NCI-H2081 treated with DMSO at 0.1 percent for 48 hours (cell line): ENCODE measurements around the gene ENPP1.
"Not testable (repeated sequence)": the region's sequence is repeated elsewhere in the genome, so short reads cannot be mapped to it uniquely, and the experiment has no call there.

Experiments used
- DNase-seq: peaks from one replicate; lab custom pipeline; 2025; lab: John Stamatoyannopoulos, UW

The ENPP1 gene

DNA sequence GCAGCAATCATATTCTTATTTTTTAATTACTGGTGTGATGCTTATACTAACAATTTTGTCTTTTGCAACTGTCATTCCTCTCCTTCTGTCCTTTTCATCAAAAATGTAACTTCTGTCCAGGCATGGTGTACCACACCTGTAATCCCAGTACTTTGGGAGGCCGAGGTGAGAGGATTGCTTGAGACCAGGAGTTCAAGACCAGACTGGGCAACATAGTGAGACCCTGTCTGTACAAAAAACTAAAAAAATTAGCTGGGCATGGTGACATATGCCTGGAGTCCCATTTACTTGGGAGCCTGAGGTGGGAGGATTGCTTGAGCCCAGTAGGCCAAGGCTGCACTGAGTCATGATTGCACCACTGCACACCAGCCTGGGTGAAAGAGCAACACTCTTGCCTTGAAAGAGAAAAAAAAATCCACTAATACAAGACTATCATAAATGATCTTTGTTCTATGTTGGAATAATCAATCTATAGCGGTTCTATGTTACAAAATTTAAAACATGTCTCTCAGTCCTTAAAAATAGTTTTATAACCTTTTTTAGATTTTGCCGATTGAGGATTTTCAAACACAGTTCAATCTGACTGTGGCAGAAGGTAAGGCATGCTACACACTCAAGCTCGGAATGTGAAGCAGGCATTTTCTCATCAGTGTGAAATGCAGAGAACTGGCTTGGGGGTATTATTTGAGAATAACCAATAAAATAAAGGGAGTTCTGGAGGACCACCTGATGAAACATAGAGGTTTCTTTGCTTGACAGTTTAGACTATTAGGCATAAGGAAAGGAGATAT, 70.4 kb downstream of the ENPP1 start:
- DNase-seq, result no peak

DNA sequence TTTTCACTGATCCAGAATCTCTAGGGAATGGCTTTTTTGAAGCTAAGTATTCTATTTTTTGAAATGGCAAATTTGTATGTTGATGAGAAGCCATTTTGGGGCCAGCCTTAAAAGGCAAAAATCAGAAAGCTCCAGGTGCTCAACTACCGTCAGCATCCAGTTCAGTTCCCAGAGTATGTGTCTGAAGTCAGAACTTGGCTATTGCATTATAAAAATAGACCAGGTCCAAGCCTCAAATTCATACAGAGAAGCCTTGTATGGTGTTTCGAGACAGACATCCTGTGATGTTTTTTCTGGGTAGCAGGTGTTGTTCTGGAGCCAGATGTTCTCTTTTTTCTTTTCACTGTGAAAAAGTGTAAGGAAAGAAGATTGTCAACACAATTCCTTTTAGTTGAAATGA, 75.2 kb downstream of the ENPP1 start:
- no peak for DNase-seq

DNA sequence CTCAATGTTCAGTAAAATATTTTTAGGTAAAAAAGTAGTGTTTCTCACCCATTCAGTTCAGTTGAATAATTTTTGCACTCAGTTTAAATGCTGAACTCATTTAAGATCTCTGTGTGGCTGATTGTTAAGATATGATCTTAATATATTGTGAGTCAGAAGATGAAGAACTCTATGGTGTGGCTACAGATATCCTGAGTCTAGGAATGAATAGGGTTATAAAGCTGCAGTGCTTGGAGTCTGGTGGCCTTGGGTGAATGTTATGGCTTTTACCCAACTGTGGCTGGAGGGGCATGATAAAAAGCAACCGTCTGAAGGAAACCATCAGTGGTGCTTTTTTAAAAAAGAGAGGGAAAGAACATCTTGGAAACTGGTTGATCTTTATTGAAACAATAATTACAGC, 77.4 kb downstream of the ENPP1 start:
- DNase-seq, result no peak

DNA sequence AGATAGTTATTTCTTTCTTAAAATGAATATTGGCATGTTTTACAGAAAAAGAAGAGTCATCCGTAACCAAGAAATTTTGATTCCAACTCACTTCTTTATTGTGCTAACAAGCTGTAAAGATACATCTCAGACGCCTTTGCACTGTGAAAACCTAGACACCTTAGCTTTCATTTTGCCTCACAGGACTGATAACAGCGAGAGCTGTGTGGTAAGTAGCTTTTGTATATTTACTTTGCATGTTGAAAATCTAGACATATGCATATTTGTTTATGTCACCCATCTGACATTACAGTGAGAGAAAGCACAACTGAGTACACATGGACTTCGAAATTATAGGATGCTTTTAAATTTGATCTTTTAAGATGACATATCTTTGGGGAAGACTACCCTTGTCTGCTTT, 78.7 kb downstream of the ENPP1 start:
- no peak for DNase-seq

DNA sequence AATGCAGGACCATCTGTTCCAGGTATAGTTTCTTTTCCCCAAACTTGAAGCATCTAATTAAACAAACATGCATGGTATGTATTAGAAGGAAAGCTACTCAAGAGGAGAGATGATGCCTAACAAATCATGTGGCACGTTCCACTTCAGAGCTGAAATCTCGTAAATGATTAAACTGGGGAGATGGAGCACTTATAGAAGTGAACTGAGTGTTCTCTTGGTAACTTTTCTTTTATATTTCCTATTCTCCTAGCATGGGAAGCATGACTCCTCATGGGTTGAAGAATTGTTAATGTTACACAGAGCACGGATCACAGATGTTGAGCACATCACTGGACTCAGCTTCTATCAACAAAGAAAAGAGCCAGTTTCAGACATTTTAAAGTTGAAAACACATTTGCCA, 82.3 kb downstream of the ENPP1 start:
- no peak for DNase-seq

DNA sequence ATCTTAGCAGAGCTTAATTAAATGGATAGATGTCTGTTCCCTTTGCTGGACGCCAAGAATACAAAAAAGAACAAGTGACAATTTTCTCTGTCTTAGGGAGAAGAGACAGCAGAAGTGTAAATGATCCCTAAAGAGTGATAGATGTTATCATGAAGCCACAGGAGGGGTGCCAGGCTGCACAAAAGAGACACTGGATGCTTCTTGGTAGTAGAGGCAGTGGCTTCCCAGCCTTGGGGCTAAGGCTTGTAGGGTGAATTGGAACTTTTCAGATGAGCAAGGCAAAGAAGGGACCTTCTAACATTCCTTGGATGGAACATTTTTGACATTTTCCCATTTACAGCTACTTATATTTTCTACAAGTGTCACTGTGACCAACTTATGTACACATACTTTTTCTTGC, 85.4 kb downstream of the ENPP1 start:
- DNase-seq, result no peak

DNA sequence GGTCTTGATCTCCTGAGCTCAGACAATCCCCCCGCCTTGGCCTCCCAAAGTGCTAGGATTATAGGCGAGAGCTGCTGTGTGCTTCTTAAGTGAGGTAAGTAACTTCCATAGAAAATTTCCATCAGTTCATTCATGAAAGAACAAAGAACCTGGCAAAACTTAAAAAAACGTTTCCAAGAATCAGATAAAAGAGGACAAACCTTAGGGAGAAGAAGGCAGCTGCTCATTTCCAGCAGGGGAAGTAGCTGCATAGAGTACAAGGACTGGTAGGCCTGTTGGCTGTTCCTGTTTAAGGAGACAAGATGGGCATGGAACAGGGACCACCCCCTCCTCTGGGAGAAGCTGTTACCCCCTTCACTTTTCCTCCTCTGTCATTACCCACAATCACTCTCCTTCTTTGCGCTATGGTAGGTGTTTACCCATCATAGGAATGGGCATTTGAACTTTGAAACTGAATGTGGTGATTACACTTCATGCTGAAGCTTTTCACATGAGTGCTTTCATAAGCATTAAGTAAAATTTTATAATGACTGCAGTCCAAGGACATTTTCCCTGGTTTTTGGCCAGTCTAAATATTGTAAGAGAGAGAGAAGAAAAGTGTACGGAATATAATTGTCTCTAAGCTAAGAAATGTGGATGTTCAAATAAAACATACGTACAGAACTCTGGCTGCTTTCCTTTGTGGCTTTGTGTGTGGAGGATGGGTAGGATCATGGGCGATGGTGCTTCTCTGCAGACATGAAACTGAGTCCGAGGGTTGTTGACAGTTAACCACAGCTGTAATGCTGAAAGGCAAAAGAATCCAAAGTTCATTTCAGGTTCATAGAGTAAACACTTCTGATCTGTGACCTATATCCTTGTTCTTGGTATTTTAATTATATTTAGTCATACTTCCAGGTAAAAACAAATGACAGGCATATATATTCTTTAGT, 86.9 kb downstream of the ENPP1 start:
- DNase-seq, result no peak

DNA sequence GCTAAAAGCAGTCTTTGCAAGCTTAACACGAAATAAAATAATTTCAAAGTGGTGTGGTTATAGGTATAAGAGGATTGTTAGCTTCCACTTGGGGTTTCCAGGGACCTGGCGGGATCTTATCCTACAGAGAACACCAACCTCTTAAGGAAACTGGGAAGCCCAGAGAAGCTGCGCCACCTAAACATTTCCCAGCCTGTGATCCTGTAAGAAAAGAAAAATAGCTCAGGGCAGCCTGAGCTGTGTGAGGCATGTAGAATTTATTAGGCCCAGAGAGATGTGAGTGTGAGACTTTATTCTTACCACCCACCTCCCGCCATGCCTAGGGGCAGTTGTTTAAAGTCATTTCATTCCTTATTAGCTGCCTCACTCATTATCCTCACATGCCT, 89.2 kb downstream of the ENPP1 start:
- no peak for DNase-seq

DNA sequence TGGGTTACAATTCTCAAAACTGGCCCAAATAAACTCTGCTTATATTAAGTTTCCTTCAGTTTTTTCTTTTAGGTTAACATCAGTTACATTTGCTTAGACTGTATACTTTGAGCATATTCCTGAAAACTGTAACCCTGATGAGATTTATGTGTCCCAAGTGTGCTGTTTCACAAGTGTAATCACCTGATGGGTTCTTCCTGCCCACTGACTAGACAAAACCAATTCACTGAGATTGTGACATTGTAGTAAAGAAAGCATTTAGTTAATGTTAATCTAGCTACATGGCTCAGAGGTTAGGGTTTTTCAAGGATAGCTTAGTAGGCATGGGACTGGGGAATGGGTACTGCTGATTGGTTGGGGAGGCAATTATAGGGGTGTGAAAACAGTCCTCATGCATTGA, 89.8 kb downstream of the ENPP1 start:
- DNase-seq, result no peak

DNA sequence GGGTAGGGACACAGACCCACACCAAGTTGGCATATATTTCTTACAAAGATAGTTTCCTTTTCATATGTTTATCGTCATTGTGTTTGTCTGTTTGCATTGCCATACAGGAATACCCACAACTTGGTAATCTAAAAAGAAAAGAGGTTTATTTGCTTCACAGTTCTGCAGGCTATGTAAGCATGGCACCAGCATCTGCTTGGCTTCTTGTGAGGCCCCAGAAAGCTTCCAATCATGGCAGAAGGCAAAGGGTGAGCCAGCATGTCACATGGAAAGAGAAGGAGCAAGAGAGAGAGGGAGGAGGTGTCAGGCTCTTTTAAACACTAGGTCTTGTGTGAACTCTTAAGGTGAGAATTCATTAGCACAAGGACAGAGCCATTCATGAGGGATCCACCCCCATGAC, 90.9 kb downstream of the ENPP1 start:
- DNase-seq, result no peak

DNA sequence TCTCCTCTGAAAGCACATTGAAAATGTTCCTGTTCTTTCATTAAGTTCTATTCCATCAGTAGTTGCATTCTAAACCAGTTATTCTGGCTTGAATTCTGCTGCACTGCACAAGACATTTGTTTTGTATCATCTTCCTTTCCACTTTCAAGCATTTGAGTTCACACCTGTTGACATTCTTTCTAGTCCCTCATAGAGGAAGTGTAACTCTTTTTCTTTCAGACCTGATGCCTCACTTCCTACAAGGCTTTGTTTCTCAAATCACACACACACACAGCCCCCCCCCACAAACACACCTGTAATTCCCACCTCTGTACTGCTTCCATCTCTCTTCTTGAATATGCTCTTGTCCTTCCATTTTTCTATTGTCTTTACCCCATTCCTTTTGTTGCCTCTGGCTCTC, 92.4 kb downstream of the ENPP1 start:
- DNase-seq, result no peak

DNA sequence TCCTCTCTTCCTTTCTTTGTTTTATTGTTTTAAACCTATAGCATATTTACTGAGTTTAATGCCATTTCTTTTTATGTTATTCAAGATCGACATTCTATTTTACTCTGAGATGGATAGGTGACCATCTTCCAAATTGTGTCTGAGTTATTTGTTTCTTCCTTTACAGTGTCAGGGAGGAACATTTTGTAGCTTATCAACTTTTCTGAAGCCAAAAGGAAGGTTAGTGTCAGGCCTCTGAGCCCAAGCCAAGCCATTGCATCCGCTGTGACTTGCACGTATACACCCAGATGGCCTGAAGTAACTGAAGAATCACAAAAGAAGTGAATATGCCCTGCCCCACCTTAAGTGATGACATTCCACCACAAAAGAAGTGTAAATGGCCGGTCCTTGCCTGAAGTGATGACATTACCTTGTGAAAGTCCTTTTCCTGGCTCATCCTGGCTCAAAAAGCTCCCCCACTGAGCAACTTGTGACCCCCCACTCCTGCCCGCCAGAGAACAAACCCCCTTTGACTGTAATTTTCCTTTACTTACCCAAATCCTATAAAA, 93.6 kb downstream of the ENPP1 start:
- DNase-seq, result not testable (repeated sequence)

DNA sequence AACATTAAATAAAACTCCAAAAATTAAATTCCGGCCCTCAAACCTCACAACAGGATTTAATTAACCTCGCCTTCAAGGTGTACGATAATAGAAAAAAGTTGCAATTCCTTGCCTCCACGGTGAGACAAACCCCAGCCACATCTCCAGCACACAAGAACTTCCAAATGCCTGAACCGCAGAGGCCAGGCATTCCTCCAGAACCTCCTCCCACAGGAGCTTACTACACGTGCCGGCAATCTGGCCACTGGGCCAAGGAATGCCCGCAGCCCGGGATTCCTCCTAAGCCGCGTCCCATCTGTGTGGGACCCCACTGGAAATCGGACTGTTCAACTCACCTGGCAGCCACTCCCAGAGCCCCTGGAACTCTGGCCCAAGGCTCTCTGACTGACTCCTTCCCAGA, 95.9 kb downstream of the ENPP1 start:
- DNase-seq, result not testable (repeated sequence)

DNA sequence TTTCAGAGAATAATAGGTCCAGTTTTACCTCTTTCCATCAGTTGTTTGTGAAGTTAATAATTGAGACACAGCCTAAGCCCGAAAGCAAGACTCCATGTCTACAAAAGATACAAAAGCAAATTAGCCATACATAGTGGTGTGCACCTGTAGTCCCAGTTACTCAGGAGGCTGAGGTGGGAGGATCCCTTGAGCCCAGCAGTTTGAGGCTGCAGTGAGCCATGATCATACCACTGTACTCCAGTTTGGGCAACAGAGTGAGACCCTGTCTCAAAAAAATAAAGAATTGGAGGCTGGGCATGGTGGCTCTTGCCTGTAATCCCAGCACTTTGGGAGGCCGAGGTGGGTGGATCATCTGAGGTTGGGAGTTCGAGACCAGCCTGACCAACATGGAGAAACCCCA, 101.0 kb downstream of the ENPP1 start:
- DNase-seq, result not testable (repeated sequence)

DNA sequence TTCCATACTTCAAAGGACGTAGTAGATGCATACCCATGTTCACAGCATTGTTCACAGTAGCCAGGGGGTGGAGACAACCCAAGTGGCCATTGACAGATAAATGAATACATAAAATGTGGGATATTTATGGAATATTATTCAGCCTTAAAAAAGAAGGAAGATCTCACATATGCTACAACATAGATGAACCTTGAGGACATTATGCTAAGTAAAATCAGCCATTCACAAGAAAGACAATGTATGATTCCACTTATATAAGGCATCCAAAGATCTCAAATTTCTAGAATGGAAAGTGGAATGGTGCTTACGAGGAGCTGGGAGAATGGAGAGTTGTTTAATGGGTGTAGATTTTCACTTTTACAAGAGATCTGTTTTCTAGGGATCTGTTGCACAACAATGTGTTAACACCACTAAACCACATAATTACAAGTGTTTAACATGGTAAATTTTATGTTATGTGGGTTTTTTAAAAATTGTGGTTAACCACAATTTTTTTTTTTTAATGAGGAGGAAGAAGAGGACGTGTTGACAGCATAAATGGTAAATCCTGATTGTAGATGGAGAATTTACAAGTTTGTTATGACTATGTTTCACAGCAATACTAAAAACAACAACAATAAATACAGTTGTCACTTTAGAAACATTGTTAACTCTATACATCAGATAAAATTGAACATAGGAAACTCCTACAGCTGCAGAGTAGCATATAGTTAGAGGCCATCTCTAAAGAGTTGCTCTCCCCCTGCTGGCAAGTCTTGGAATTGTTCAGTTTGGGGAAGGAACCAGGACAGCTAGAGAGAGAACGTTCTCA, 101.8 kb downstream of the ENPP1 start:
- DNase-seq, result no peak

DNA sequence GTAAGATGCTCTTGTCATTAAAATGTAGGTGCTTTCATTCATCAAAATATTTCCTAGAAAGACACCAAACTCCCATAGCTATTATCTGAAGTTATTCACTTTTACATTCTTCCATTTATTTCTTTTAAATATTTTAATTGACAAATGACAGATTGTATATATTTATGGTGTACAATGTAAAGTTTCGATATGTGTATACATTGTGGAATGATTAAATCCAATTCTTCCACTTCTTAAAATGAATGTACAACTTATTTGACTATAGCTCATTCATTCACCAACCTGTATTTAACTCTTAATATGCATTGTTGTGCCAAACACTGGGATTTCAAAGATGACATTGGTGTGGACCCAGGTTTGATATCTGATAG, 102.4 kb downstream of the ENPP1 start:
- no peak for DNase-seq

DNA sequence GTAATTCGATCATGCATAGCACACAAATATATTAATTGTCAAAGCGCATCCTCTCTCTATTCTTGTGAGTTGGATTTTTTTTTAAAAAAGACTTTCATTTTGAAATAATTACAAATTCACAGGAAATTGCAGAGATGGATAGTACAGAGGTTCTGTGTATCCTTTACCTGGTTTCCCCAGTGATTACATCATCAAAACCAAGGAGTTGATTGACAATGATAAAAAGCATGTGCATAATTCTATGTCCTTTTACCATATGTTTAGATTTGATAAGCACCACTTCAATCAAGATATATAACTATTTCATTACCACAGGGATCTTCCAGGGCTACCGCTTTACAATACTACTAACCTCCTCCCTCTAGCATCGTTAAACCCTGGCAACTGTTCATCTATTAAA, 103.1 kb downstream of the ENPP1 start:
- DNase-seq, result no peak

DNA sequence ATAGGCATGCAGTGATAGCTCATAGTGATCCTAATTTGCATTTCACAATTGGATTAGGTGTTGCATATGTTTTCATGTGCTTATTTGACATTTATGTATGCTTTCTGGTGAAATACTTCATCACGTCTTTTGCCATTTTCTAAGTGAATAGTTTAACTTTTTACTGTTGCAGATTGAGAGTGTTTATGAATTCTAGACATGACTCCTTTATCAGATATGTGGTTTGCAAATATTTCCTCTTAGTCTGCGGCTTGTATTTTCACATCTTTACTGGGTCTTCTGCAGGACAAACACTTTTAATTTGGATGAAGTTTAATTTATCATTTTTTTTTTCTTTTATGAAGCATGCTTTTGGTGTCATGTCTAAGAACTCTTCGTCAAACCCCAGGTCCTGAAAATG, 104.1 kb downstream of the ENPP1 start:
- DNase-seq, result no peak

DNA sequence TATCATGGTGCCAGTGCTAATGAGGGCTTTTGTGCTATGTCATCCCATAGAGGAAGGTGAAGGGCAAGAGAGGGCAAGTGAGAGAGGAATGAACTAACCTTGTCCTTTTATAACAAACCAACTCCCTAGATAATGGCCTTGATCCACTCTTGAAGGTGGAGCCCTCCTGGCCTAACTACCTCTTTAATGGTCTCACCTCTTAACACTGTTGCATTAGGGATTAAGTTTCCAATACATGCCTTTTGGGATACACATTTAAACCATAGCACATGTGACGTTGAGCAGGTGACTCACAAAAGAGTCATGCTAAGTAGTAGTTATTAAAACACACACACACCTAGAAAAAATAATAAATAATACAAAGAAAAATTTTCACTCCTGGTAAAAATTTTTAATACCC, 106.4 kb downstream of the ENPP1 start:
- no peak for DNase-seq

DNA sequence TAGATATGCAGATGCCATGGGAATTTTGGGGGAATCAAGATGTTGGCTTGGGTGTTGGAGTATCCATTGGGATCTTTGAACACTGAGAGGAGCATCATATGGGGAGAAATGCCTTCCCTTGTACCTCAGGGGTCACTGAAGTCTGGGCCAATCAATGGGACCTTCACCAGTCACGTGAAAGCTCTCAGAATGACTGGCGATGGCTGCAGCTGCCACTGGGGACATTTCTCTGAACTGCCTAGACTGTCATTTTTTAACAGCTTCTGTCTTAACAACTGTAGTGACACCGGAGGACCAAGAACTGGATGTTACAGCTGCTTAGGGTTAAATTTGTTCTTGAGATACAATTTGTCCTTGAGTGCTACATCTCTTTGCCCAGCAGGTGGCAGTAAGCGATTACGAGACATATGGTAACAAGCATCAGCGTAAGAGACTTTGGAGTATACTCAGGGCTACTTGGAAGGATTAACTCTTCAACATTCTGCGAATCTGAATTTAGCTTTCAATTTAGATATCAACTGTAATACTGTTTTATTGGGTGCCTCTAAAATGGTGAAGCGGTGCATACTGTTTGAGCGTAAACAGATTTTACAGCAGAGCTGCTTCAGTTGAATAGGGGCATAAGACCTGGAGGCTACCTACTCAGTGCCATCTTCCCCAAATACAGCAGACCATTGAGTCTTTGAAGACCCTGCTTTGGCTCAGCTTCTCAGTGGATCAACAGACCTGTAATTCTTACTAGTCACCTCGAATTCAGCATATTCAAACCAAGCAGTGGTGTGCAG, 107.3 kb downstream of the ENPP1 start:
- no peak for DNase-seq

DNA sequence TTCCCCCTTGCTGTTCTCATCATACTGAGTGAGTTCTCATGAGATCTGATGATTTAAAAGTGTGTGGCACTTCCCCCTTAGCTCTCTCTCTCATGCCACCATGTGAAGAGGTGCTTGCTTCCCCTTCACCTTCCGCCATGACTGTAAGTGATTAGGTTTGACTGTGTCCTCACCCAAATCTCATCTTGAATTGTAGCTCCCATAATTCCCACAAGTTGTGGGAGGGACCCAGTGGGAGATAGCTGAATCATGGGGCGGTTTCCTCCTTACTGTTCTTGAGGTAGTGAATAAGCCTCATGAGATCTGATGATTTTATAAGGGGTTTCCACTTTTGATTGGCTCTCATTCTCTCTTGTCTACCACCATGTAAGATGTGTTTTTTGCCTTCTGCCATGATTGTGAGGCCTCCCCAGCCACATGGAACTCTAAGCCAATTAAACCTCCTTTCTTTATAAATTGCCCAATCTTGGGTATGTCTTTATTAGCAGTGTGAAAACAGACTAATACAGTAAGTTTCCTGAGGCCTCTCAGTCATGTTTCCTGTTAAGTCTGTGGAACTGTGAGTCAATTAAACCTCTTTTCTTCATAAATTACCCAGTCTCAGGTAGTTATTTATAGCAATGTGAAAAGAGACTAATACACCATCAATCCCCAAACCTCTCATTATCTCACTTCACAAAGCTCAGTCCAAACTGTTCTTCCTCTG, 108.4 kb downstream of the ENPP1 start:
- DNase-seq, result not testable (repeated sequence)
